NCI-H2171 treated with DMSO at 0.1 percent for 48 hours (cell line): ENCODE measurements around the gene STK32C.

Experiments used
- DNase-seq: peaks from one replicate; lab custom pipeline; 2025; lab: John Stamatoyannopoulos, UW

STK32C gene

DNA sequence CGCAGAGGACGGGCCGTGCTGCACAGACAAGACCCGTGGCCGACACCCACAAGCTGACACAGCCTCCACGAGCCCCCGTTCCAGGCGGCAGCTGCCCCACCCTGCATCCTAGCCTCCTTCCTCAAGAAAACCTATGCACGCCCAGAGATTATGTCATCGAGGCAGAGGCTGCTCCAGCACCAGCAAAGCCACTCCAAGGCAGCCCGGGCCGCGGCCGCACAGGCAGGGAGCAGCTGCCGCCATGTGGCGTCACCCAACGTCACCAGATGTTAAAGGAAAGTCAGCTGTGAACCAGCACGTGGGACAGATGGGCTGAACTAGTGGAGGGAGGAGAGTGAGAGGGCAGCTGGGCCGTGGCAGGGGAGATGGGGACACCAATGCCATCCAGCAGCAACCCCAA lies 59.8 kb downstream of the STK32C start:
- peak; percentile 54 for DNase-seq

DNA sequence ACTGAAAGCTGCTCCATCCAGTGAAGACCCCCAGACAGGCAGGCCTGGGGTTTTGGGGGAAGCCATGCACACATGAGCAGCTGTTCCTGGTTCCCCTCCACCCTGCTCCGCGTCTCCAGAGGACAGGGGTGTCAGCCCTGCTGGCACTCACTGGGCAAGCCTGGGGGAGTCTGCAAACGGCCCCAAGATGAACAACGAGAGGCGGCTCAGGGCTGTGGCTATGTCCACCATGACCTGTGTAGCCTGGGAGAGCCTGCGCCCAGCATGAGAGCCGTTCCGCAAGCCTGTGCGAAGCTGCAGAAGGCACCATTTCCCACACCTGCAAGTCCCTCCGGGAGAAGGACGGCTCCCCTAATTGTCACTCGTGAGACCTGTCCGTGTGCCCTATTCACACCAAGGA lies 61.5 kb downstream of the STK32C start:
- DNase-seq = no peak

DNA sequence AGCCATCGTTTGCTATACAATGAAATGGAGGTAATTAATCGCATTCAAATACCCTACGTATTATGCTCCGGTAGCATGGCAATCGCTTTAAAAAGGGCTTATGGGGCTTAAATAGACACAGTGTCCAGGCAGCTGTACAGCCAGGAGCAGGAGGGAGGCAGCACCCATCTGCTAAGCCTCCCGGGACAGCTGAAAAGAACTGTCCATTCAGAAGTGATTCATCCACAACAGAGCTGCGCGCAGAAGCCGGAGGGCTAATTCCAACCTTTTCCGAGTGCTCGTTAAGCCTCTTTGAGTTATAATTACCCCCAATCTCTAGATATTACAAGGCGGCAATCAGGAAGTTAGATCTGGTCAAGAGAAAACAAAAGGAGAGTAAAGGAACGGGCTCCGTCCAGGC lies 62.7 kb downstream of the STK32C start:
- DNase-seq = no peak

DNA sequence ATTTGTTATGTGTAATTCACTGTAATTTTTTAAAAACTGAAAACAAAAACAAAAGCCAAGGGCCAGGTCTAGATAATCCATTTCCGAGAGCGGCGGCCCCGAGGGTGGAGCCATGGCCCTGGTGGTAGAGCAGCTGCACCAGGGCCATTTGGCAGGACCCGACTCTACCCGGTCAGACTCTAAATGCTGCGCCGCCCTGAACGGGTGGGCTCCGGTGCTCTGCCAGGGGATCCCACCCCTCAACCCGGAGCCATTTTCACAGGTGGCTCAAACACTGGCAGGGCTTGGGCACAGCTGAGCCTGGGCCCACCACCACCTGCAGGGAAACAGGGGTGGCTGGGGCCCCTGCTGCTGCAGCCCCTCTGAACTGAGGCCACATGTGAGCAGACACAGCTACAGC lies 64.1 kb downstream of the STK32C start:
- no peak for DNase-seq

DNA sequence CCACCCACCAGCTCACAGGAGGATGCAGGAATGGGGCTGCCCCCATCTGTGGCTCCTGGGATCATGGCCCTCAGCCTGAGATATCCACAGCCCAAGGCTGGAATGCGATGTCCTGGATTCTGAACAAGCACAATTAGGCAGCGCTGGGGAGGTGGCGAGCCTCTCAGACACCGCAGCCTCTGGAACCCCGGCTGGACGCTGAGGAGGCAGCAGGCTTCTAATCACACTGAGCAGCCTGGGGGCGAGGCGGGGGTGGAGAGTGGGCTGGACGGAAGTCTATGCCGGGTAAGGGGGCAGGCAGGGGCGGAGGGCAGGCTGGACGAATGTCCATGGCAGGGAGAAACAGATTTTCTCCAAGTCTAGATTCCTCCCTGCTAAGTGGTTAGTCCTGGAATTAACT lies 64.6 kb downstream of the STK32C start:
- DNase-seq = no peak

DNA sequence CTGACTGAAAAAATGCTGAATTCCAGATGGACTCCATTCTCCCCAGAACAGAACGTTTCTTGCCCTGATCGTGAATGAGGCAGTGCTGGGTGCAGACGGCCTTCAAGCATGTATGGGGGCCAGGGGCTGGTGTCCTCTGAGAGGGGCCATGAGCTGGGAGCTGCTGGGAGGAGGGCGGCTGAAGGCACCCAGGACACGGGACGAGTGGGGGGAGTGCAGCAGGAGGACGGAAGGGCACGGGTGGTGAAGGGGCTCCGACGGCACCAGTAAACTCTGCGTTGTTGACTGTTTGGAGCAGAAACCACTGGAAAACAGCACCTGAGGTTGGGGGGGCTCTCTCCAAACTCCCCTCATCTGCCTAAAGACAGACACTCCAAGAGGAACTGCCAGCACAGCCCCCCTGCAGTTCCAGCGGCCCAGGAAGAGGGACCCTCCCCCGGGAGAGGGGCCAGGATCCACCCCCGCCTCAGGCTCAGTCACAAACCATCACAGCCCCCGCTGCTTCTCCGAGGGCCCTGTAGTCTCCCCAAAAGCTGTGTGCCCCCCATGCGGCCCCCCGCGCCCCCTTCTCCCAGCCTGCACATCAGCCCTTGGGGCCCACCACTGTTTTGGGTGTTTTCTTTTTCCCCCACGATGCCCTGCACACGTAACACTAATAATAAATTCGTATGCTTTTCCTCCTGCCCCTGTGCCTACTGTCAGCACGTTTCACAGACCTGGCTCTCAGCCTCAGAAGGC lies 65.5 kb downstream of the STK32C start:
- DNase-seq = no peak

DNA sequence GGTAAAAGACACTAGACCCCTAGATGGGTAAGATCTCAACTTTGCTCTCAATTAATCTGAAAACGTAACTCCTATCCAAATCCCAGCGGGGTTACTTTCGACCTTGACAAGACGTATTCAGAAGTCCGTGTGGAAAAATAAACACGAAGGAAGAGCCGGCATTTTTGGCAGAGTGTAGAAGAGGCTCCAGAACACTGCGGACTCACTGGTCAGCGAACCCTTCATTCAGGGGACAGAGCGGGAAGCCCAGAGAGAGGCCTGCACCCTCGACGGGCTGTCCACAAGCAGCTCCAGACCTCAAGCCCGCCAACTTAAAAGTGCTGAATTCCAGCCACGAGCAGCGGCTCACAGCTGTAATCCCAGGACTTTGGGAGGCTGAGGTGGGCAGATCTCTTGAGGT lies 66.3 kb downstream of the STK32C start:
- no peak for DNase-seq

DNA sequence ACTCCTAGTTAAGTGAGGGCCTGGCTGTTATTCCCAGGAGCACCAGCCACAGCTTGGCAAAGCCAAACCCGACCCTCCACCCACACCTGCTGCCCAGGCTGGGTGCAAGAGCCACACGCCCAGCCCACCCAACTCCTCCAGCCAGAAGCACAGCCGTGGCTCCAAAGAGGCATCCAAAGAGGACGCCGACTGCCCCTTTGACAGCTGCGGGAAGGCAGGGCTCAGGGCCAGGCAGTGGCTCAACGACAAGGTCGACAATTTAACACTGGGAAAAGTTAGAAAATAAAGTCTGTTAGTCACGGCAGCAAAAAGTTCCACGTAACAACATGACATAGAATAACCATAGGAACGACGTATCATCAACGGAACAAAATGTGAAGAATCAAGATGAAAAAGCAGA lies 66.7 kb downstream of the STK32C start:
- no peak for DNase-seq

DNA sequence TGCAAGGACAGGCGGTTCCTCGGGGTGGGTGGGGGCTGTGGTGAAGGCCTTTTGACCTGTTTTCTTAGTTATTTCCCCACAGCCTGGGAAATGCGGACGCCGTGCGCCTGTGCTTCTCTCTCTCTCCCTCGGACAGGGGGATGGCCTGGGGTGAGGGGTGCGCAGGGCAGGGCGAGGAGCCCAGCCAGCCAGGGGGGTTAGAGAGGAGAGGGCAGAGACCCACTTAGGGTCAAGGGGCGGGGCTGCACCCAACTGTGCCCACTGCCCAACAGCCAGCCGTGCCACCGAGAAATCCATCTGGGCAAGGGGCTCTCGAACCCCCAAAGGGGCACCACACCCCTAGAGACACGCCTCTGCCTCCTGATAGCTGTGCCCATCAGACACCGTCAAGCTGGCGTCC lies 67.2 kb downstream of the STK32C start:
- no peak for DNase-seq

DNA sequence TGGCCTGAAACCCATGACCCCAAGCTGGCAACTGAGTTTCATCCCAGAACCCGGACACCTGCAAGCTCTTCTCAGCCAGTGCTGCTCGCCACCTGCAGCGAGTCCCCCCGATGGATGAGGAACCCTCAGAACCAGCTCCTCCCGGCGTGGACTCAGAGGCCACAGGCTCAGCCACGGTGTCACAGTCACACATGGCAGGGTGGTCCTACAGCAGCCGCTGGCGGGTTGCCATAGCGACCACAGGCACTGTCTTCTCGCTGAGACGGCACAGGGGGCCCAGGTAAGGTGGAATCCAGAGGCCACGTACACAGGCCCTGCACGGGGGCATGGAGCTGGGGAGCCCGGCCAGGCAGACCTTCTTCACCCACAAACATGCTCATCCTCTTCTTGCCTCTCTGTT lies 67.6 kb downstream of the STK32C start:
- no peak for DNase-seq

DNA sequence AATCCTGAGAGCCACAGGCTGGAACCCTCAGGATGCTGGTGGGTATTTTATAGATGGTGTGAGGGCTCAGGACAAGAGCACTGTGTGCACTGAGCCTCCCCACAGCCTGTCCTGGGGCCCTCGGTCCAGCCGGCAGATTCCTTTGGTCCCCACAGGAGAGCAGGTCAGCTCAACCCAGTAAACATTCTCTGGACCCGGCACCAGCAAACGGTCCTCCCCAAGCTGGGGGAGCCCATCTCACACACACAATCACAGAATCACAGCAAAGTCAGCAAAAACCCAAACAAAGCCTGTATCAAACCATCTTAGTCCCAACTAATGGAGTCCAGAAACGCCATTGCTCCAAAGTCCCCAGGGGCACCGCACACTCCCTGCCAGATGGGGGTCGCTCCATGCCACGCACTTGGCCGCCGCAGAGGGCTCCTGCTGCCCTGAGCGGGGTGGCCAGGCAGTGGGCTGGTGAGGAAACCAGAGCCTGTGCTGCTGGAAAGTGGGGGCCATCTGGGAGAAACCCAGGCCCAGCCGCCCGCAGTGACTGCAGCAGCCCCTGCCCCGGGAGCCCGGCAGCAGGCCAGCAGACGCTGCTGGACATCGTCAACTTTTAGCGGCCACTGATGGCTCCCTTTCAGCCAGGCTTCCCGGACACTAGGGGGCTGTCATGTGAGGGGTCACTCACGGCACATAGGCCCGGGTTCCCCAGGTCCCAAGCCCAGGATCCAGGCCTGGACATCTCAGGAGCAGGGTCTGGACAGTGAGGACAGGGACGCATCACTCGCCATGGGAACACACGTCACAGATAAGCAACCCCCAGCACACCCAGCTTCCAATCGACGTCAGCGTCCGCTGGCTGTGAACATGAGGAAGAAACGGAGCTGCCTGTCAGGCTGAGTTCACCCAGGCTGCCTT lies 68.4 kb downstream of the STK32C start:
- DNase-seq = no peak

DNA sequence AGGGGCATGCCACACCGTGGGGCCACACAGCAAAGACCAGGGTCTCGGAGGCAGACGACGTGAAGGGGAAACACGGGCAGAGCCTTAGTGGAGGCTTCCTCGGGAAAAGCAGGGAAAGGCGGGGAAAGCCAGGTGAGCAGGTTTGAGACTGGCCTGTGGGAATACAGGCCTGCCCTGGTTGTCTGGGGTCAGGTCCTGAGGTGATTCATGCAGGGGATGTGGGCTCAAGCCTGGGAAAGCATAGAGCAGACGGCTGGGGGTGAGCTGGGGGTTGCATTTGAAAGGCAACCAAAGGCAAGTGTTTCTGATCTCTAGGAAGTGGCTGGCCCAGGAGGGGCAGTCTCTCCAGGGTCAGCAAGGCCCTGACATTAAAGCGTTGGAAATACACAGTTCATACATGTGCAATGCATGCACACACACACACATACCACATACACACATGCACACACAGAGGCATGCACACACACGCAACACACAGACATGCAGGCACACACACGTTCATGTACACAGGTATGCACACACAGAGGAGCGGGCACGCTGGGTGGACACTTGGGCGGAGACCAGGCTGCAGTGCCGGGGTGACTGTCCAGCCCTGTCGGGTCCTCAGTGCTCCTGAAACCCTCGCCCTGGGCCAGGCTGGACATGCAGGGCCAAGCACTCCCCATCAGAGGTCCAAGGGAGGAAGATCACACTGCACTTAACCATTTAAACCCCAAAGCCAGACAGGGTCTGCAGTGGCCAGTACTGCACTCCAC lies 69.2 kb downstream of the STK32C start:
- DNase-seq = no peak

DNA sequence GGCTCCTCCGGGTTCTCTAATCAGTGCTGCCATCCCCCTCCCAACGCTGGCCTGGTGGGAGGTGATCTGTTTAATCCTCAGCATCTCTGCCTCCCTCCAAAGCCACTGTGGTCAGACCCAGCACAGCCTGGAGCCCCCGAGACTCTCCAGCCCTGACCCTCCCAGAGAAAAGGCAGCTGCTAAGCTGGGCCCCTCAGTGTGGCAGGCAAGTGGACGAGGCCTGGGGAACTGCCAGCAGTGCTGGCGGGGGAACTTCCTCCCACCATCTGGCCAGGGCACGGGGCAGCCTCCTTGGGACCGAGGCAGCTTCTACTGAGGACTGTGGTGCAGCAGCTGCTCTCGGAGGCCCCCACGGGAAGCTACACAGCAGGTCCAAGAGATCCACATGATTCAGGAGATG lies 69.9 kb downstream of the STK32C start:
- DNase-seq = no peak

DNA sequence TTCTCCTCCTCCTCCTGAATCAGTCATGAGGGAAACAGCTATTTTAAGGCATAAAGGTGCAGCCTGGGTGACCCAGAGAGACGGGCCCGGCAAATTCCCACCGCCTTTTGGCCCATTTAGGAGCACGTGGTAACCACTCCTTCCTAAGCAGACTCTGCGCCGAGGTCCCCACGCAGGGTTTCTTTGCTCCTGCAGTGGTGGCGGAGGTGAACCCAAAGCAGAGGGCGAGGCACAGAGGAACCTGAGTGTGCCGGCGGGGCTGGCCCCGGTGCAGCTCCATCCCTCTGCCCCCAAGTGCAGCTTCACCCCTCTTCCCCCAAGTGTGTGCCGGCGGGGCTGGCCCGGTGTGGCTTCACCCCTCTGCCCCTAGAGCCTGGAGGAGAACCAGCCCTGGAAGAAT lies 70.4 kb downstream of the STK32C start:
- DNase-seq = no peak

DNA sequence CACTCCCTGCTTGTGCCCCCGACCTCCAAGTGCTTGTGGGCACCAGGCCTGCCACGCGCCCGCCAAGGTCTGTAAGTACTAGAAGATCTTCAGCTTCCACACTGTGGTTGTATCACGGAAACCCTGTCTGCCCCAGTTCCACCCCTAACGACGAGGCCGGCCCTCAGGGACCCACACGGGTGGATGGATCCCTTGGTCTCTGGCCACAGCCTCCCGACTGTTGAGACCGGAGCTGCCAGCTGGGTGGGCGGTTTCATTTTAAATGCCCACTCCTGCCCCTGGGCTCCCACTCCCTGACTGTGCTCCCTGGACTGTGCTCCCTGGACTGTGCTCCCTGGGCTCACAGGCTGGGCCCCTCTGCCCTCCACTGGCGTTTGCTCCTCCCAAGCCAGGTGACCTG lies 70.9 kb downstream of the STK32C start:
- DNase-seq = no peak

DNA sequence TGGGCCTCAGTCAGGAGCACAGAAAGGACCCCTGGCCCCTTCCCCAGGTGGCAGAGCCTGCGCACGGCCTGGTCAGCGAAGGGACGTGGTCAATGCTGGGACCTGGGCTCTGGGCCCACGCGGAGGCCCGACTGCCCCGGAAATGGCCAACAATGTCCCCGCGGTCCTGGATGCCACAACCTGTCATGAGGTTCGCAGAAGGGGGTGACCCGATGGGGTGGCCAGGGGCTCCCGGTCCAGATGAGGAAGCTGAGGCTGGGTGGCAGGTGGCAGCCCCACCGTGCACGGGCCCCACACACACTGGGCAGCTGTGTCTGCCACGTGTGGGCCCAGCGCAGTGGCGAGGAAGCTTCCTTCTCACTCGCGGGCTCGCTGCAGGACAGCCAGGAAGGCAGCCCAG lies 71.6 kb downstream of the STK32C start:
- no peak for DNase-seq

DNA sequence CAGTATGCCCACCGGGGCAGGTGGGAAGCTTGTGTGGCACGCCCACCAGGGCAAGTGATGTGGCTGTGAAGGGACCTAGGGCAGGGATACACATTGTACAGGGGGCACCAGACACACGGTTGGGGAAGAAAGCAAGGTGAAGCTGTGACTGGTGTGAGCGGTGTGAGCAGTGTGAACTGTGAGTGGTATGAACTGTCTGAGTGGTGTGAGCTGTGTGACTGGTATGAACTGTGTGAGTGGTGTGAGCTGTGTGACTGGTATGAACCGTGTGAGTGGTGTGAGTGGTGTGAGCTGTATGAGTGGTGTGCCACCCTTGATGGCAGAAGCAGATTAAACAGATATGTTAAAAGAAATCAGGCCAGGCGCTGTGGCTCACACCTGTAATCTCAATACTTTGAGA lies 72.9 kb downstream of the STK32C start:
- DNase-seq = no peak

DNA sequence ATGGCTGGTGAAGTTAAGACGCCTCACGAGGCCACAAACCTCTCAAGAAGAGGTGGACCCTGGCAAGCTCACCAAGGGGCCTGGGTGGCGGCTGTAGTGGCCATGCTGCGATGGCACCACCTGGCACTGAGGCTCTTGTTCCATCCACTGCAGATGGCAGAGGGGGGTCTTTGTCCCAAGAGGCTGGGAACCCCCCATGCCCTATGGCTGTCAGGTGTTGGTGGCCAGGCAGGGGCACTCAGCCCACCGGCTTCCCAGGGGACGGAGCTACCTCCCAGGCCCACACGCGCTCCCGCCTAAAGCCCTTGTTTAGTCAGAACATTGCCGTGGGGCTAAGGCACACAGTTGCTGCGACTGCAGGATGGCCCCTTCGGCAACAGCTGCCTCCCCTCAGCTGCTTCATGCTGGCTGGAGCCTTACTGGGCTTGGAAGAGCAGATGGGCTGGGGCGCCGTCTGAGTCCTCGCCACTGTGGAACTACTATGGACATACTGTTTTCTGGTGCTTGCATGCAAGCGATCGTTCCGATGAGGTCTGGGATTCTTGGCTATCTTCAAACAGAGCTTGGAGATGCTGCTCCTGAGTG lies 74.2 kb downstream of the STK32C start:
- no peak for DNase-seq

DNA sequence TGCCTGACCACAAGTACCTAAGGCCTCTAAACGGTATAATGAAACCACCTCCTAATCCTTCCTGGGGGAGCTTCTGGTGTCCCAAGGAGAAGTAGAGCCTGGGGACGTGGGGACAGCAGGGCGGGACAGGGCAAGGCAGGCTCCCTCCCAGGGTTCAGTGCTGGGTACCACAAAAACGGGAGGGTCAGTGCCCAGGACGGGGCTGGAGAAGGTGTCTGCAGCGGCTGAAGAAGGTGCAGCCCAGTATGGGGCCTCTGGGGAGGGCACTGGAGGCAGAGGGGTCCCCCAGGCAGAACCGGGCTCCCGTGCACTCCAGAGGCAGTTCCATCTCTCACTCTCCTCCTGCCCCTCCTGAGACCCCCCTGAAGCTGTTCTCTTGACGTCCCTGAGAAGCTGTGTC lies 74.8 kb downstream of the STK32C start:
- no peak for DNase-seq

DNA sequence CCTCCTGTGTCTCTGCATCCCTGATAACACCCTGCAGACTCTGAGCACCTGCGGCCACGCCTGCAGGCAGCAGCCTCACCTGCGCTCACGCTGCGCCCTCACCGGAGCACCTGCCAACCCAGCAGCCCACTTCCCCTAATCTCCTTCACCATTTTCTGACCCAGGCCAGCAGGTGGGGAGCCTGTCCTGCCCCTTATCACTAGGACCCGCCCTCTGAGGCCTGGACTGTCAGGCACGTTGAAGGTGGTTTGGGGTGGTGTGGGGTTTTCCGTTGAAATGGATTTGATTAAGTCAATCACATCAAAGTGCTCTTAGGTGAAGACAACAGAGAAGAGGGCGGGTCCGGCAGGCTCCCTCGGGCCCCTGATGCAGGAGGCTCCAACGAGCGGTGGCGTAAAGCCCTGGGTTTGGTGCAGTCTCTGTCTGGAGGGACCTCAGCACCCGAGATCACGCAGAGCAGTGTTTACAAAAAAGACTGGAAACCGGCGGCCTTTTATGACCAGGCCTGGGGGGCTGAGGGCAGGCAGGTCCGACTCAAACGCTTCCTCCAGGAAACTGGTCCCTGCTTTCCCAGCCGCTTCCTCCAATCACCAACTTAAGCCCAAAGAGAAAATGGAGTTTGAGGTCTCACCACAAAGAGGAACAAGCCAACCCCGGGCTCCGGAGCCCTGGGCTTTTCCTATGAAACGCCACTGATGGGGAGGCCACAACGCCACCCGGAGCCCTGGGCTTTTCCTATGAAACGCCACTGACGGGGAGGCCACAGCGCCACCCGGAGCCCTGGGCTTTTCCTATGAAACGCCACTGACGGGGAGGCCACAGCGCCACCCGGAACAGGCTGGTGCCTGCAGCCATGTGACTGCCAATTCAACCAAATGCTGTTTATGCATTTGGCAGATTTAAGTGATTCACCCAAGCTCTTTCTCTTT lies 75.5 kb downstream of the STK32C start:
- DNase-seq = no peak

DNA sequence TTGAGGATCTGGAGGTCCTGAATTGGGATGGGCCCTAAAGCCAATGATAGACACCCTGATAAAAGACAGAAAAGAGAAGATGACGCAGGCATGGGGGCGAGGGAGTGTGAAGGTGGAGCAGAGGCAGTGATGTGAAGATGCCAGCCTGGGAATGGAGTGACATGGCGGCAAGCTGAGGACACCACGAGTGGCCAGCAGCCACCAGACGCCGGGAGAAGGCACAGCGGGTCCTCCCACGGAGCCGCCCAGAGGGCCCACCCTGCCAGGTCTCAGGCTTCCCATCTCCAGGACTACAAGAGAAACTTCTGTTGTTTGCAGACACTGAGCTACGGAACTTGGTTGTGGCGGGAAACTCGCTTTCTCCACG lies 76.1 kb downstream of the STK32C start:
- DNase-seq = no peak
